Upper lobe of left lung (tissue), 4 donors: ENCODE results near the gene BMS1.
"Not testable (repeated sequence)": the region's sequence is repeated elsewhere in the genome, so short reads cannot be mapped to it uniquely, and the experiment has no call there.

ENCODE experiments used
- EP300 ChIP-seq, 4 donors: sonication (generic); formaldehyde crosslinking; IDR thresholded peaks; one replicate each; pipeline ENCODE4 v1.5.1; 2017; ENCODE audit warnings: antibody characterized with exemption in 4 of 4, control low read depth in 2 of 4
- POLR2A ChIP-seq, 4 donors: fragments of 450-650 bp; IDR thresholded peaks; one replicate each; pipeline ENCODE4 v1.5.1; 2016 to 2017; ENCODE audit warnings: antibody characterized with exemption in 4 of 4, mild to moderate bottlenecking in 2 of 4
- POLR2AphosphoS5 ChIP-seq, 2 donors: sonication (generic); formaldehyde crosslinking; IDR thresholded peaks; one replicate each; pipeline ENCODE4 v1.5.1; 2017; ENCODE audit warnings: antibody characterized with exemption in 2 of 2
- TF ChIP-seq, protein P1 (sequence below), 6 experiments: fragments of 450-650 bp in 4 of 6; fragments of 200-600 bp in 2 of 6; sonication (generic) in 2 of 6; IDR thresholded peaks; one replicate each; pipeline ENCODE4 v1.5.1; 2016 to 2019; ENCODE audit warnings: antibody characterized with exemption in 6 of 6

DNA sequence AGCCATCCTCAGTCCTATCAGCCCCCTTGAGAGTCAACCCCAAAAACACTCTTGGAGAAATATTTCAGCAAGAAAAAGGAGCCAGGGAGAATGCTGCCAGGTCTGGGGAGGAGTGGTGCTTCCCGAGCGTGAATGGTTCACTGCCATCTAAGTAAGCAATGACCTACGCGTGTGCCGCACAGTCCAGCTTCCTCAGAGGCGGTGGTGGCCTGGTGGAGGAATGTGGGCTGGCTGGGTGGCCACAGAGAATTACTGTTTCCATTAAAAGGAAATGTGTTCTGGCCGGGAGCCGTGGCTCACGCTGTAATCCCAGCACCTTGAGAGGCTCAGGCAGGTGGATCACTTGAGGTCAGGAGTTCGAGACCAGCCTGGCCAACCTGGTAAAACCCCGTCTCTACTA lies 77.4 kb downstream of the BMS1 start:
- not testable (repeated sequence) for TF ChIP-seq EP300, POLR2A, POLR2AphosphoS5 (IDR thresholded peaks at IDR 0.05)
- TF ChIP-seq, protein P1, sequence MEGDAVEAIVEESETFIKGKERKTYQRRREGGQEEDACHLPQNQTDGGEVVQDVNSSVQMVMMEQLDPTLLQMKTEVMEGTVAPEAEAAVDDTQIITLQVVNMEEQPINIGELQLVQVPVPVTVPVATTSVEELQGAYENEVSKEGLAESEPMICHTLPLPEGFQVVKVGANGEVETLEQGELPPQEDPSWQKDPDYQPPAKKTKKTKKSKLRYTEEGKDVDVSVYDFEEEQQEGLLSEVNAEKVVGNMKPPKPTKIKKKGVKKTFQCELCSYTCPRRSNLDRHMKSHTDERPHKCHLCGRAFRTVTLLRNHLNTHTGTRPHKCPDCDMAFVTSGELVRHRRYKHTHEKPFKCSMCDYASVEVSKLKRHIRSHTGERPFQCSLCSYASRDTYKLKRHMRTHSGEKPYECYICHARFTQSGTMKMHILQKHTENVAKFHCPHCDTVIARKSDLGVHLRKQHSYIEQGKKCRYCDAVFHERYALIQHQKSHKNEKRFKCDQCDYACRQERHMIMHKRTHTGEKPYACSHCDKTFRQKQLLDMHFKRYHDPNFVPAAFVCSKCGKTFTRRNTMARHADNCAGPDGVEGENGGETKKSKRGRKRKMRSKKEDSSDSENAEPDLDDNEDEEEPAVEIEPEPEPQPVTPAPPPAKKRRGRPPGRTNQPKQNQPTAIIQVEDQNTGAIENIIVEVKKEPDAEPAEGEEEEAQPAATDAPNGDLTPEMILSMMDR (IDR thresholded peaks at IDR 0.05) = not testable (repeated sequence)
